GM18858 (cell line): ENCODE data around the gene MCRS1.
"Not testable (repeated sequence)": the region's sequence is repeated elsewhere in the genome, so short reads cannot be mapped to it uniquely, and the experiment has no call there.

Experiments
- ATAC-seq: cut with Tn5 transposase; IDR thresholded peaks from one replicate; pipeline ENCODE4 v1.9.1; 2021; ENCODE audit not compliant: unreplicated experiment

Gene MCRS1

DNA sequence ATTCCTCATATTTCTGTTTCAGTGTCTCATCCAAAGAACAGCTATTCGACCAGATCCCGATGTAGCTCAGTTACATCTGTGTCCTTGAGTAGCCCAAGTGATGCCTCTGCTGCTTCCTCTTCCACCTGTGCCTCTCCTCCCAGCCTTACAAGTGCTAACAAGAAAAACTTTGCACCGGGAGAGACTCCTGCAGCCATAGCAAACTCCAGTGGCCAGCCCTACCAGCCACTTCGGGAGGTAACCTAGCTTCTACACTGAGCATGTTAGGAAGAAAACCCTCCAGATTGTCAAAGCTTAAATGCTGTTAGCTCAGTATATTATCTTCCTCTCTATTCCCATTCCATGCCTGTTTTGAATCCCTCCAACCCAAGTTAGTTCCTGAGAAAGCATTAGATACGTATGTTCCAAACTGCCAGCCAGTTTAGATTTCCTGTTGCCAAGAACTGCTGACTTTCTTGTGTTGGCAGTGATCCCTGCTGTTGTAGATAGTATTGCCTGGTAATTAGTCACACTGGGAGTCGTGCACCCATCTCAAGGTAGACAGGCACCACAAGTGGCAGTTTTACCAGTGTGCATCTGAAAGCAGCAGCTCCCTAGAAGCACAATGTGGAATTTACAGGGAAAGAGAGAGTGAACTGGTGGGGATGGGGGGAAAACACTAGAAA, 43.1 kb downstream of the MCRS1 start:
- ATAC-seq, result no peak

DNA sequence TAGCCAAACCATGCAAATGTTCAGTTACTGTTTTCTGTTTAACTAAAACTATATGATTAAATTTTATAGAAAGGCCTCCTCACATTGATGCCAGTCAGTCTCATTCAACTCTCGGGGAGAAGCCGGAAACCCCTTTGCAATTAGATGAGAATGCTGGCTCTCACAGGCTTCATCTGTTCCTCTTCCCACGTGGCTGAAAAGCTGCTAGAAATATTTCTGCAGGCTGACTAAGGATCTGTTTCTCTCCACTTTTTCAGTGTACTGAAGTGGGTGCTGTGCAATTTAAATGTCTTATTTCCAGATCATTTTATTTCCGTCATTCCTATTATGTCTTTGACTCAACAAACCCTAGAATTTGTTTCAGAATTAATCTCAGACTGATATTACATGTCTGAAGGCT, 46.6 kb downstream of the MCRS1 start:
- ATAC-seq, result no peak

DNA sequence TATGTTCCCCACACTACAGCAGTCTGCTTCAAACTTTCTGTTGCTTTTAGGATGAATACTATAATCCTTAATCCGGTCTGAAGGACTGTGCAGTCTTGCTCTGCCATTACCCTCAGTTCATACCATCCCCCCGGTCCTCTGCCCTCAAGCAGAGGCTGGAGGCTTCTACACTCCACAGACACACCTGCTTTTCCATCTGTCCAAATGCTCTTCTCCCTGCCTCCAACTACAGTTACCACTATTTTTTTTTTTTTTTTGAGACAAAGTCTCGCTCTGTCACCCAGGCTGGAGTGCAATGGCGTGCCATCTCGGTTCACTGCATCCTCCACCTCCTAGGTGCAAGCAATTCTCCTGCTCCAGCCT, 48.4 kb downstream of the MCRS1 start:
- ATAC-seq, result no peak

DNA sequence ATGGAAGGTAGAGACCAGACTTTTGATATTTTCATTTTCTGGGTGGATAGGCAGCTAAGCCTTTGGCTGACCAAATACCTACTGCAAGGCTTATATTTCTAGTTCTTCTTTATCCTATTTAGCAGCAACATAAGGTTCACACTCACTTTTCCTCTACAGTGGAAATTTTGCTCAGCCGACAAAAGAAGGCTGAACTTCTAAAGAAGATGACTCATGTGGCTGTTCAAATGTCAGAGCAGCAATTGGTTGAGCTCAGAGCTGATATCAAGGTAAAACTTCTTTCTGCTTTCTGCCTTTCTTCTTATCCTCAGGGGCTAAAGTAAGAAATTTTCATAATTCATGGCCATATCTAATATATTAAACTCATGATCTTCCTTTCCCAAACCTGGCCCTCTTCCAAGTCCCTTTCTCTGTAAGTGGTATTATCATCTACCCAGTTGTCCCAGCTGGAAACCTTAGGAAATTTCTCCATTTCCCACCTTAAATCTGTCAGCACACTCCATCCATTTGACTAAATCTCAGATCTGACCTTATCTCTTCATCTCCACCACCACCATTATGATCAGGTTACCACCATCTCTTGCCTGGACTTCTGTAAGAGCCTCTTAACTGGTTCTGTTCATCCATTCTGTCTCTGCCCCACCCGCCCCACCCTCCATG, 48.9 kb downstream of the MCRS1 start:
- ATAC-seq, result no peak

DNA sequence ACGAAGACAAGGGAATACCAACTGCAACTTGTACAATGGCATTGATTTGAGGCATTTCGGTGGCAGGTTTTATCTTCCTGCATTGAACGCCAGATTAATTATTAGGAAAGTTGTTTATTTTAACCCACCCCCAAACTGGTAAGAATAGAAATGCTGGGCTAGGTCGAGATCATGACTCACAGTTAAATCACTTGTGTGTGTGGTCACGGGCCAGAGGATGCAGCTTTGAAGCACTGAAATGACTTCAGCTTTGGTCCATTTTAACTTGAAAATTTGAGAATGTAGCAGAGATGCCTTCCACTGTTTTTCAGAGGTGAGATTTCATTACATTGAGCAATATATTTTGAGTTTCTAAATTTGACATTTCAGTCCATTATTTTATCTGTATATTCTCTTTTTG, 52.7 kb downstream of the MCRS1 start:
- ATAC-seq, result no peak

DNA sequence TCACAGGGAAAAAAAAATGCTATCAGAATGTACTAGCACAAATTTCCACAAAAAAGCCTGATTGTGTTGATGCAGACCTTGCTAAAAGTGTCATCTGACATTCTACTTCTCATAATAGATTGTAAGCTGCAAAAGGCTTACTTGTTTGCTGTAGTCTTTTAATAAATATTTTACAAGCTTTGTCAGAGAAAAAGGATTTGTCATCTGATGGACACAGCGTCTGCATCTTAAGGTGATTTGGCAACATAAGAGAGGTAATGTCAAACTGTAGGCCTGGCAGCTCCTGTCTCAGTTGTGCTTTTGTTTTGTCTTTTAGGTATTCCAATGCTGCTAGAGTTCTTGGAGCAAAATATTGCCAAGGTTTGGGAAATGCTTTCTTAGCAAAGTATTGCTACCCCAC, 55.4 kb downstream of the MCRS1 start:
- no peak for ATAC-seq

DNA sequence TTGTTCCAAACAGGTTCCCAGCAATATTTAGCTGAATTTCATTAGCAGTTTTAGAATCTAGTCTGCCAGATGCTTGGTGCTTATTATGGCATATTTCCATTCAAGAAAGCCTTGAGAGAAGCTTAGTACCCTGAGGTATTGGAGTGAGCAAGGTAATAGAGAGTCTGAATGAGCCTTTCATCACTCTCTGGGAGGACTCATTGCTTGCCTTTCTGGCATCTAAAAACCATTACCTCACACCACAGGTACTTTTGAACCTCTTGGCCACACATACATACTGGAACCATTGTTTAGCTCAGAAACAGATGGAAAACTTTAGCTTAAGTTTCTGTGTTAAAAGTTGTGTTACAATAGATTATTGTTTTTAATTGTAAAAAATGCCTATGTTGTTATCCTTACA, 56.5 kb downstream of the MCRS1 start:
- no peak for ATAC-seq

DNA sequence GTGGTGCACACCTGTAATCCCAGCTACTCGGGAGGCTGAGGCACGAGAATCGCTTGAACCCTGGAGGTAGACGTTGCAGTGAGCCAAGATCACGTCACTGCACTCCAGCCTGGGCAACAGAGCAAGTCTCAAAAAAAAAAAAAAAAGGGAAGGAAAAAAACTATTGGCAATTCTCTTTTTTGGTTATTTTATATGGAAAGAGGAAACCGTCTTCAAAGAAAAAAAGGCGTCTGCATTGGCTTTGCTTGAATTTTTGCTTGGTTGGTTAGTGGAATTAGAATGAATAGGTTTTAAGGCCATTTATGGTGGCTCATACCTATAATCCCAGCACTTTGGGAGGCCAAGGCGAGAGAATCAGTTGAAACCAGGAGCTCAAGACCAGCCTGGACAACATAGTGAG, 58.3 kb downstream of the MCRS1 start:
- not testable (repeated sequence) for ATAC-seq
